SK-N-SH (cell line): Measurements from ENCODE around the gene DDRGK1. TPM values are rescaled to one million over a fixed set of nuclear protein-coding genes. Genes with fewer than 3 reads are reported as not detected.

Experiments
- CTCF ChIA-PET: fragments of 300-600, 350-600 bp; formaldehyde crosslinking; extraction: SDS; loops from one replicate; lab custom pipeline; 2021; lab: Yijun Ruan, JAX
- POLR2A ChIA-PET: fragments of 350-600 bp; sonication (Branson Sonifier 250); formaldehyde crosslinking; extraction: SDS; loops from one replicate; lab custom pipeline; 2020; ENCODE audit warnings: antibody characterized with exemption, inconsistent platforms; lab: Yijun Ruan, JAX
- DNase-seq: peaks from one replicate; pipeline ENCODE4 v3.0.0; 2012
- H2AFZ ChIP-seq: fragments of 200-600 bp; sonication (generic); 2 replicates; pipeline ENCODE4 v1.8.1; 2016; ENCODE audit warnings: antibody characterized with exemption, mild to moderate bottlenecking, low read depth
- H3F3A ChIP-seq: fragments of 200-600 bp; sonication (generic); replicated peaks from 2 replicates; pipeline ENCODE3; 2016; ENCODE audit warnings: antibody characterized with exemption, mild to moderate bottlenecking; ENCODE audit not compliant: insufficient read depth
- H3K27ac ChIP-seq, 2 experiments: fragments of 200-500 bp in 1 of 2; fragments of 200-600 bp in 1 of 2; sonication (Bioruptor generic) in 1 of 2; sonication (generic), shearing (Covaris generic) in 1 of 2; 2 replicates each; pipeline versions ENCODE4 v1.5.1 to v1.6.1; 2014 to 2016; ENCODE audit warnings: low read depth in 2 of 2, inconsistent platforms in 1 of 2, low read length in 1 of 2, mild to moderate bottlenecking in 1 of 2, mixed read lengths in 1 of 2
- H3K27me3 ChIP-seq: fragments of 200-600 bp; sonication (generic), shearing (Covaris generic); 2 replicates; pipeline ENCODE4 v1.6.1; 2016; ENCODE audit warnings: mixed run types; ENCODE audit not compliant: insufficient read depth
- H3K36me3 ChIP-seq, 2 experiments: fragments of 200-500 bp in 1 of 2; fragments of 200-600 bp in 1 of 2; sonication (Bioruptor generic) in 1 of 2; sonication (generic) in 1 of 2; replicated peaks in 1 of 2; 2 replicates each; pipeline versions ENCODE3 to v1.5.1; 2014 to 2016; ENCODE audit warnings: low read length in 1 of 2, mild to moderate bottlenecking in 1 of 2; ENCODE audit not compliant: insufficient read depth in 2 of 2, control insufficient read depth in 1 of 2
- H3K4me1 ChIP-seq, 2 experiments: fragments of 200-500 bp in 1 of 2; fragments of 200-600 bp in 1 of 2; sonication (Bioruptor generic) in 1 of 2; sonication (generic), shearing (Covaris generic) in 1 of 2; 2 replicates each; pipeline versions ENCODE4 v1.5.1 to v1.6.1; 2014 to 2016; ENCODE audit warnings: low read depth in 1 of 2, low read length in 1 of 2, mixed run types in 1 of 2; ENCODE audit not compliant: insufficient read depth in 2 of 2, control insufficient read depth in 1 of 2
- H3K4me2 ChIP-seq: fragments of 200-600 bp; sonication (generic), shearing (Covaris generic); 2 replicates; pipeline ENCODE4 v1.6.1; 2017; ENCODE audit warnings: mixed run types
- H3K4me3 ChIP-seq, 2 experiments: fragments of 200-500 bp in 1 of 2; fragments of 200-600 bp in 1 of 2; sonication (Bioruptor generic) in 1 of 2; sonication (generic), shearing (Covaris generic) in 1 of 2; 2 replicates each; pipeline versions ENCODE4 v1.5.1 to v1.8.1; 2014 to 2016; ENCODE audit warnings: low read depth in 2 of 2, inconsistent platforms in 1 of 2, low read length in 1 of 2, mild to moderate bottlenecking in 1 of 2, mixed read lengths in 1 of 2, moderate library complexity in 1 of 2
- H3K79me2 ChIP-seq: fragments of 200-600 bp; sonication (generic); 2 replicates; pipeline ENCODE4 v1.8.1; 2017; ENCODE audit warnings: mild to moderate bottlenecking; ENCODE audit not compliant: insufficient read depth
- H3K9ac ChIP-seq: fragments of 200-600 bp; sonication (generic); 2 replicates; pipeline ENCODE4 v1.6.1; 2017; ENCODE audit warnings: mixed run types
- H3K9me2 ChIP-seq: fragments of 200-600 bp; sonication (generic); 2 replicates; pipeline ENCODE4 v1.6.1; 2017; ENCODE audit warnings: mixed run types
- H3K9me3 ChIP-seq: fragments of 200-600 bp; sonication (generic); 2 replicates; pipeline ENCODE4 v1.6.1; 2017; ENCODE audit warnings: mixed run types, mild to moderate bottlenecking, moderate library complexity
- H4K20me1 ChIP-seq: fragments of 200-600 bp; sonication (generic); 2 replicates; pipeline ENCODE4 v1.6.1; 2017; ENCODE audit warnings: mild to moderate bottlenecking, mixed run types; ENCODE audit not compliant: insufficient read depth
- CTCF ChIP-seq: fragments of 200-600 bp; sonication (generic); IDR thresholded peaks from 2 replicates; pipeline ENCODE4 v1.6.1; 2017; ENCODE audit warnings: antibody characterized with exemption, mild to moderate bottlenecking, moderate library complexity
- ELF1 ChIP-seq: IDR thresholded peaks from 2 replicates; pipeline ENCODE4 v1.4.0; 2012
- EP300 ChIP-seq, 2 experiments: IDR thresholded peaks; 2 replicates each; pipeline versions ENCODE4 v1.4.0 to v1.6.1; 2012; ENCODE audit warnings: borderline replicate concordance in 1 of 2, low read depth in 1 of 2, low read length in 1 of 2
- EZH2phosphoT487 ChIP-seq: fragments of 200-600 bp; sonication (generic); IDR thresholded peaks from 2 replicates; pipeline ENCODE4 v1.6.1; 2017; ENCODE audit warnings: low read depth, mixed run types, mild to moderate bottlenecking, antibody characterized with exemption, moderate library complexity, borderline replicate concordance
- GATA2 ChIP-seq: sonication (generic); formaldehyde crosslinking; IDR thresholded peaks from 2 replicates; pipeline ENCODE4 v1.5.0; 2020; ENCODE audit warnings: mild to moderate bottlenecking, missing genetic modification reagents
- JUND ChIP-seq: IDR thresholded peaks from 2 replicates; pipeline ENCODE4 v1.4.0; 2012
- MEF2A ChIP-seq: IDR thresholded peaks from 2 replicates; pipeline ENCODE4 v1.4.0; 2012; ENCODE audit warnings: low read depth, borderline replicate concordance
- MXI1 ChIP-seq: IDR thresholded peaks from 2 replicates; pipeline ENCODE4 v1.6.1; 2012; ENCODE audit warnings: mild to moderate bottlenecking, low read depth, low read length, improper control_type of control experiment
- PBX3 ChIP-seq: IDR thresholded peaks from 2 replicates; pipeline ENCODE4; 2012
- RAD21 ChIP-seq: IDR thresholded peaks from 2 replicates; pipeline ENCODE4 v1.6.1; 2012; ENCODE audit warnings: mild to moderate bottlenecking, low read length
- RCOR1 ChIP-seq: fragments of 150-350 bp; IDR thresholded peaks from 2 replicates; pipeline ENCODE4 v1.6.1; 2017; ENCODE audit warnings: antibody characterized with exemption, low read length
- REST ChIP-seq: IDR thresholded peaks from 2 replicates; pipeline ENCODE4 v1.6.1; 2012; ENCODE audit warnings: mild to moderate bottlenecking, low read depth, low read length, moderate library complexity
- RXRA ChIP-seq: IDR thresholded peaks from 2 replicates; pipeline ENCODE4 v1.4.0; 2012; ENCODE audit warnings: low read depth, mild to moderate bottlenecking, borderline replicate concordance
- SIN3A ChIP-seq: IDR thresholded peaks from 2 replicates; pipeline ENCODE4 v1.6.1; 2012; ENCODE audit warnings: low read depth, mild to moderate bottlenecking, low read length, moderate library complexity, borderline replicate concordance
- SMC3 ChIP-seq: IDR thresholded peaks from 2 replicates; pipeline ENCODE4 v1.6.1; 2012; ENCODE audit warnings: low read depth, low read length, improper control_type of control experiment
- TAF1 ChIP-seq: IDR thresholded peaks from 2 replicates; pipeline ENCODE4 v1.6.1; 2012; ENCODE audit warnings: low read depth, mild to moderate bottlenecking, low read length, moderate library complexity, borderline replicate concordance
- TCF12 ChIP-seq: IDR thresholded peaks from 2 replicates; pipeline ENCODE4 v1.4.0; 2012
- TEAD4 ChIP-seq: IDR thresholded peaks from 2 replicates; pipeline ENCODE4 v1.4.0; 2012; ENCODE audit warnings: mild to moderate bottlenecking, borderline replicate concordance; ENCODE audit not compliant: insufficient read depth
- YY1 ChIP-seq: IDR thresholded peaks from 2 replicates; pipeline ENCODE4 v1.4.0; 2012; ENCODE audit warnings: low read depth, mild to moderate bottlenecking
- ZBTB33 ChIP-seq: IDR thresholded peaks from 2 replicates; pipeline ENCODE4 v1.4.0; 2012; ENCODE audit warnings: low read depth, borderline replicate concordance
- WGBS: methylation state at CpG from one replicate; pipeline ENCODE4 v1.1.6; 2017; ENCODE audit warnings: low lambda C conversion rate; 5-methylcytosine and 5-hydroxymethylcytosine counted together
- polyA plus RNA-seq, 3 experiments: library from polyadenylated mRNA; depleted of rRNA; stranded (reverse); fragments of >200 nt; gene quantifications; 2 replicates each; pipeline ENCODE4 v1.2.3, GENCODE V29; 2012

The DDRGK1 gene
- polyA plus RNA-seq, 1 of the 3 experiments (the other 2 are of a cell fraction), result 70.6 TPM

- TF ChIP-seq MEF2A (no peak), SIN3A (no peak), ELF1 (no peak), RXRA (no peak), RAD21 (no peak), YY1 (no peak), GATA2 (CRISPR knock-in tag) (no peak), CTCF (no peak), TAF1 (no peak), SMC3 (no peak), ZBTB33 (no peak), TEAD4 (no peak), JUND (no peak), MXI1 (no peak)
Measured at GRCh38 chr20:3199976-3200755, 4.3 kb downstream of the DDRGK1 start (continued).

- POLR2A ChIA-PET, result no interaction called here
- Histone ChIP-seq H3K4me2 (no peak overlapping the region), H3K4me3 (no peak overlapping the region), H3K27ac (no peak overlapping the region), H3F3A (no peaks in the 10 kb centered on the region), H4K20me1 (no peaks in the 10 kb centered on the region), H3K9me2 (no peaks in the 10 kb centered on the region), H3K9me3 (no peaks in the 10 kb centered on the region), H3K9ac (no peak overlapping the region), H3K27me3 (no peaks in the 10 kb centered on the region), H3K4me1 (peaks cover 5 to 11% of the 10 kb centered on the region in 2 experiments; a peak in 2 of 4 replicates), H3K36me3 (peaks cover 12 to 27% of the 10 kb centered on the region in 2 experiments), H2AFZ (no peak overlapping the region), H3K79me2 (peaks cover 27% of the 10 kb centered on the region)
- 65% methylated on average over 2 of the region's 2 CpGs for WGBS
- CTCF ChIA-PET, result no interaction called here
- no peak for DNase-seq
- TF ChIP-seq GATA2 (CRISPR knock-in tag) (no peak), TCF12 (no peak), PBX3 (no peak), JUND (no peak), REST (no peak), EZH2phosphoT487 (no peak), ZBTB33 (no peak), EP300 (IDR thresholded peaks at IDR 0.05; ENCODE audit: borderline replicate concordance in 1 of 2, low read depth in 1 of 2, low read length in 1 of 2) (no peak), MEF2A (no peak), RCOR1 (no peak), ELF1 (no peak)
Measured at GRCh38 chr20:3199206-3199605, 5.3 kb downstream of the DDRGK1 start.
